ENCODE measurements around the gene NAV2. TPM values are rescaled to one million over a fixed set of nuclear protein-coding genes. Genes with fewer than 3 reads are reported as not detected.
A peak's percentile ranks its signal among the peaks of the same experiment; 100 is the strongest.
"Not testable (repeated sequence)": the region's sequence is repeated elsewhere in the genome, so short reads cannot be mapped to it uniquely, and the experiment has no call there.

The NAV2 gene
- total RNA-seq, 1 experiment from 2014 or later, result 1.8 TPM

DNA sequence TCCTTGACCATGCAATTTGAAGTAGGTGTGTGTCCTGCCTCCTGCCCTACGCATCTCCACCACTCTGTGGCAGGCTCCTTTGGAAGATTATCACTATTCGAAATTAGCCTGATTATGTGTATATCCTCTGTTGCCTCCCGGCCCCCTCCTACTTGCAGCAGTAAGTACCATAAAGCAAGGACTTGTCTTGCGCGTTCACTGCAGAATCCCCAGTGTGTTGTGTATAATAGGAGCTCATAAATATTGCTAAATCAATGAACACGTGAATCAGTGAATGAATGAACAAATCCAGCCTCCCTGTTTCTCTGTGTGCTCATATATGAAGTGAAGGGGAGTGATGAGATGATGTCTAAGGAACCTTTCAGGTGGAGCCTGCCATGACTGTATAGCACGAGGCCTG is 237.0 kb downstream of the NAV2 start:
- DNase-seq (ENCODE audit: low spot score), result no peak

DNA sequence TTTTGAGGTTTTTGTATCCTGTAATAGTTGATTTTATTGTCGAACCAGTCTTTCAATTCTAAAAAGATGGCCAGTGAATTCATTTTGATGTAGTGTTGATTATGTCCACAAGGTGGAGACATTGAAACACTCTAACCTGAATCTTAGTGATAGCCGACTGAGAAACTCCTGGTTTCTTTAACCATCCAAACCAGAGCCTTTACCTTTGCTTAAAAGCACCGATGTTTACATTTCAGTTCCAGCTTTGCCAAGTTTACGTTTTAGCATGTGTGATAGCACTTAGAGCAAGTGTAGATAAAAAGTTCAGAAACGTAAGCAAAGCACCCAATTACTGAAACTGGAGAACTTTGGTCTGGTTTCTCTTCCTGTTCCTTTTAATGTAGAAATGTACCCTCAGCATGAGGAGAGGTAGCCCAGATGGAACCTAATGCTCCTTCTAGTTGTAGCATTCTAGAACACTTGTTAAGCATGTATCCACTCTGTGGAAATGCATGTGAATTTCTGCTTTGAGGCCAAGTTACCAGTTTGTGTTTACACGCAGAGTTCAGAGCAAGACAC is 239.0 kb downstream of the NAV2 start:
- DNase-seq (ENCODE audit: low spot score), result peak; percentile 68

DNA sequence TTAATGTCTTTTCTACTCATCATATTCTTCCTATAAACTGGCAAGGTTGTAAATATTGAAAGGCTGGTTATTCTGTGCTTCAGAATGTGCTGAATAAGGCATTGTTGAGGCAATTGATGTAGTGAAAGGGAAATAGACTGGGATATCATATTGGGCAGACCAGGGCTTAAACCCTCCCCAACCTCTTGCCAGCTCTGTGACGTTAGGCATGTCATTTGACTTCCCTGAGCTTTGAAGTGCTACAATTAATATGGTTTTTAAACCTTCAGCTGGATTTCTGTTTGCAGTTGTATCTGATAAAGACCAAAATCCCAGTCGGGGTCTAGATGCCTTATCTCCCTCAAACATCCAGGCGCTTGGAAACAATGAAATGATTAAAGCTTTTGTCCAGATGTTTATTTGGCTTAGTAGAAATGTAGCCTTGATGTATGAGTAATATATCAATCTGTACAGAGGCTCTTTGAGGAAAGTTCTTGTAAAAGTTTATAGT is 239.5 kb downstream of the NAV2 start:
- DNase-seq (ENCODE audit: low spot score), result peak; percentile 65

DNA sequence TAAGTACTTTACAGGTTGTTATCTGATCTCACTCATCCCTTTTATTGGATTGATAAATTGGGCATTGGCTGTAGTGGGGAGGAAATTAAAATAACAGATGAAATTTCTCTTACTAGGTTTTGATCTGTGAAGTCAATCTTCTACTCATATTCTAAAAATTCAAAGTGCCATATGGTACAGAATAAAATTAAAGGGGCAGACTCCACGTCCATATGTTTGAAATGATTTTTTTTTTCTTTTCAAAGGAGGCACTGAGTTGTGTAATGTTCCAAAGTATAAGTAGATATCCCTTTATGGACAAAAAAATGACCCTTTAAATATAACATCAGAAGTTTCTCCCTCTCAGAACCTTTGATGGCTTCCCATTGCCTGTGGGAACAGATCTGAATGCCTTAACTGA is 240.3 kb downstream of the NAV2 start:
- DNase-seq (ENCODE audit: low spot score), result no peak

GRCh38 chr11:19953336-19953735 is 240.7 kb downstream of the NAV2 start:
- DNase-seq (ENCODE audit: low spot score), result no peak

DNA sequence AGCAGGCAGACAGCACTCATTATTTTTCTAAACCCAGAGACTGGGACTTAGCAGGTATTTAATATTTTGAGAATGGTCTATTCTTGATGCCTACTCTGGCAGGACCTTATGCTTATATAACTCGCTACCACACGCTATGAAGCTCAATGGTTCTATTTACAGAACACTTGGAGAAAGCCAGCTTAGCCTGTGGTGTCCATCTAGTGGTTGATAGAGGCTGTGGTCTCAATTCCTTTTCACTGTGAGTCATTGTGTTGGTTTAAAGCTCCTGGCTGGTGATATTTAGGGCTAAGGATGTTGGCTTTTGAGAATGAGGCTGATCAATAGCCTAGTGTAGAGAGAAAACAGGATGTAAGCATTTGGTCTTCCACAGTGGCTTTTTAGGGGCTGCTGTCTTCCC is 241.3 kb downstream of the NAV2 start:
- DNase-seq (ENCODE audit: low spot score), result peak; percentile 92

DNA sequence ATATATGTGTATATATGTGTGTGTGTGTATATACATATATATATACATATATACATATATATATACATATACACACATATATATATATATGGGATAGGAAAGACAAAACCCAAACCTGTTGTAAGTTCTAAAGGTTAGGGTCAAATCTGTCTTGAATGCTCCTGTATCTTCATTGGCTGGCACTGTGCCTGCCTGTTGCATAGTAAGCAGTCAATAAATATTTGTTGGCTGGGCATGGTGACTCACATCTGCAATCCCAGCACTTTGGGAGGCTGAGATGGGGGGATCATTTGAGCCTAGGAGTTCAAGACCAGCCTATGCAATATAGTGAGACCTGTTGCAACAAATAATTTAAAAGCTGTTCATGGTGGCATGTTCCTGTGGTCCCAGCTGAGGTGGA is 242.3 kb downstream of the NAV2 start:
- no peak for DNase-seq (ENCODE audit: low spot score)

GRCh38 chr11:19955660-19956059 is 243.0 kb downstream of the NAV2 start:
- DNase-seq (ENCODE audit: low spot score), result no peak

DNA sequence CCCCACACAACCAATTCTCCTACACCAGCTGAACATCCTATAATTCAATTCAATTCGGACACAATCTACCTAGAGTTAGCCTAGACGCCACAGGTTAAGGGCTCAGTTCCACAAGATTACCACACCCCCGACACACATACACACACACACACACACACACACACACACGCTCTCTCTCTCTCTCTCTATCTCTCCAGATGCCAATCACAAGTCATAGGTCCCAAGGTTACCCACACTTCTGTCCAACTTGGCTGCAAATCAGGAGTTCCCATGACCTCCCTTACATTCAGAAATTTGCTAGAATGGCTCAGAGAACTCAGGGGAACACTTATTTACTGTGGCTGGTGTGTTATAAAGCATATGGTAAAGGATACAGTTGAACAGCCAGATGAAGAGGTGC is 243.6 kb downstream of the NAV2 start:
- no peak for DNase-seq (ENCODE audit: low spot score)

GRCh38 chr11:19957294-19957943 is 244.8 kb downstream of the NAV2 start:
- no peak for DNase-seq (ENCODE audit: low spot score)

DNA sequence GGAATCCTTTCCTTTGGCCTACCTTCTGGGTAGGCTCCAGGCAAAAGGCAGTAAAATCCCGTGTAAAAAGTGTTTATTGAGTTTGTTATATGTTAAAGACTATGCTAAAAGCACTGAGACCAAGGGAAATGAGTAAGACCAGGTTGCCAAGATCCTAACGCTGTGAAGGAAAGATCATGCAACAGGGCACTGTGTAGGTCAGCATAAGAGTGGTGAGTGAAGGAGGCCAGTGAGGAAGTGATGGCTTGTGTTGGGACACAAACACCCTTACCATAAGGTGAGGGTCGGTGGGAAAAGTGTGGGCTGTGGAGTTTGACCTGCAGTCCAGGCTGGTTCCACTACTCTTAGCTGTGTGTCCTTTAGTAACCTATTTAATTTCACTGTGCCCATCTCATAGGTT is 245.6 kb downstream of the NAV2 start:
- no peak for DNase-seq (ENCODE audit: low spot score)

DNA sequence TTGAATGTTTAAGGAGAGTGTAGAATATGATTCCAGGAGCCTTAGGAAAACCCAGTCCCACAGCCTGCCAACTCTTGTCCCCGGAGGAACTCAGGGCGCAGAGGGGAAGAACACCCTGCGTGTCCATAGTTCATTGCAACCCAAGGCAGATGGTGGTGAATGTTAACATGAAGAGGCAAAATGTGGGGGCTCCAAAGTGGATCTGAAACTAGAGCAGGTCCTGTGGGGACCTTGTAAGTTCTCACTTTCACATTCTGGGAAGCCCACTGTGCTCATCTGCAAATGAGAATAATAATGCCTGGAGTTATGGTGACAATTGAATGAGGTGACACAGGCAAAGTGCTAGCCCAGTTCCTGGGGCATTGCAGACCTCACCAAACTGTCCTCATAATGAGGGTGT is 246.6 kb downstream of the NAV2 start:
- no peak for DNase-seq (ENCODE audit: low spot score)

DNA sequence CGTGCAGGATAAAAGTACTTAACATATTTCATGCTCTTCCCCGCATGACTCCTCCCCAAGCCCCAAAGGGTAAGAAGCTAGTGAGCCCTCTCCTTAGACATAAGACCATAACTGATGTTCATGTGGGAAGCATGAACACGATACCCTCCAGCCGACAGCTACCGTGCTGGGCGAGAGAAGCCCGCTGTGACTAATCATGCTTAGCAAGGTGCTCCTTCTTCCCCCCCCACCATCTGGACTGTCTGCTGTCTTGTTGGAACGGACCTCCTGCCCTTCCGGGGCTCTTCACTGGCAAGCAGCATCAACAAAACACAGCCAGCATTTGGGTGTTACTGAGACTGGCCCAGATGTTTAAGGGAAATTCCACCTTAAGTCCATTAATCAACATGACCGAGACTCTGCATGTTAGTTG is 247.0 kb downstream of the NAV2 start:
- no peak for DNase-seq (ENCODE audit: low spot score)

GRCh38 chr11:19960410-19960809 is 247.8 kb downstream of the NAV2 start:
- not testable (repeated sequence) for DNase-seq (ENCODE audit: low spot score)

DNA sequence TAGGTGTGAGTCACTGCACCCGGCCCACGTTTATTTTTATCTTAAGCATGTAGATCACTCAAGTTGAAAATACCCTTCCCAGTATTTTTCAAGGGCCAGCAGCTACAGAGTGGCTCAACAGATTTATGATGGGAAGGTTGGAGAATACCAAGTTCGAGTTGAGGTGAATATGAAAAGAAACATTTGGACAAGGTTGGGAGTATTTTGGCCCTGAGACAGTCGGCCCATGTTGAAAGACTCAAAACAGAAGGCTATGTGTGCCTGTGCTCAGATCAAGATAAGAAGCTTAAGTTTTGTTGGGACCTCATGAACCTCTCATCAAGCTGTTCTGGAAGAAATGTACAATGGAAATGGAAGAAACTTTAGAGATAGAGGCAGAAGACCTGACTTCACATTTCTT is 248.6 kb downstream of the NAV2 start:
- DNase-seq (ENCODE audit: low spot score), result no peak

GRCh38 chr11:19962053-19962800 is 249.6 kb downstream of the NAV2 start:
- DNase-seq (ENCODE audit: low spot score), result no peak

GRCh38 chr11:19962801-19963175 is 250.2 kb downstream of the NAV2 start:
- DNase-seq (ENCODE audit: low spot score), result no peak

GRCh38 chr11:19963697-19964387 is 251.2 kb downstream of the NAV2 start:
- no peak for DNase-seq (ENCODE audit: low spot score)

- no peak for DNase-seq (ENCODE audit: low spot score)
These were observed 253.8 kb downstream of the NAV2 start for GRCh38 chr11:19966441-19966840.

- no peak for DNase-seq (ENCODE audit: low spot score)
These were observed 254.3 kb downstream of the NAV2 start for GRCh38 chr11:19966927-19967326.

GRCh38 chr11:19967787-19968186 is 255.2 kb downstream of the NAV2 start:
- DNase-seq (ENCODE audit: low spot score), result no peak

DNA sequence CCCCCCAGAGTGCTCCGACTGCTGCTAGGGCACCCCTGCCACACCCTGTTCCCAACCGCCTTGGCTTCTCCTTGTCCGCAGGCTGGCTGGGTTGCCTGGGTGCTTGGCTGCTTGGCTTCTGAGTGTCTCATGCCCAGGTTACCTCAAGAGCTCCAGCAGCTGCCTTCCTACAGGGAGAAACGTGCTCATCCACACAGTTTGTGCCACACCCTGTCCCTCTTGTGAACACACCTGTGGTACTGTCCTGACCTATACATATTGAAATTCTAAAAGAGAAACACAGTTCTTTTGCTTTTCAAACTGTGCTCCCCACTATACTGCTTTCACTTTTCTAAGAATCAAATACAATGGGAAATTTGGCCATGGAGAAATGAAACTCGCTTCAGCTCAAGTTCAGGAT is 256.2 kb downstream of the NAV2 start:
- no peak for DNase-seq (ENCODE audit: low spot score)

DNA sequence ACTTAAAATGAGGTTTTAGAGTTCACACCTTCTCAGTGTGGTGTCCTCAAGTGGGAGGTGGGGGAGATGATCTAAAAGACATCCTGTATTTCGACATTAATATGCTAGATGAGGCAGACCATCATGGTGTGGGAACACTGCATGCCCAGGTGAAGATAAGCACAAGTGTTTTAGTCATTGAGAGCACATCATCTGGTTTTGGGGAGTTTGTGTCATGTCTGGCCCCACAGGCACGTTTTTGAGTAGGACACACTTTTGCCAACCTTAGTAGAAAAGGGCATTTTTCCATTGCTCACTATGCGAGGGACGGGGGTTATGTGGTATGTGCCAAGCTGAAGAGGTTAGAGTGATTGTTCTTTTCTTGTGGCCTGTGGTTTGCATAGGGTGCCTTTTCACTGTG is 258.3 kb downstream of the NAV2 start:
- DNase-seq (ENCODE audit: low spot score), result no peak

All from H4 (cell line).